ENCODE results near the gene WDR37. TPM values are rescaled to one million over a fixed set of nuclear protein-coding genes. Genes with fewer than 3 reads are reported as not detected.

Gene WDR37
- total RNA-seq, 2 donors from 2014 or later = 11.9 to 22.8 TPM

DNA sequence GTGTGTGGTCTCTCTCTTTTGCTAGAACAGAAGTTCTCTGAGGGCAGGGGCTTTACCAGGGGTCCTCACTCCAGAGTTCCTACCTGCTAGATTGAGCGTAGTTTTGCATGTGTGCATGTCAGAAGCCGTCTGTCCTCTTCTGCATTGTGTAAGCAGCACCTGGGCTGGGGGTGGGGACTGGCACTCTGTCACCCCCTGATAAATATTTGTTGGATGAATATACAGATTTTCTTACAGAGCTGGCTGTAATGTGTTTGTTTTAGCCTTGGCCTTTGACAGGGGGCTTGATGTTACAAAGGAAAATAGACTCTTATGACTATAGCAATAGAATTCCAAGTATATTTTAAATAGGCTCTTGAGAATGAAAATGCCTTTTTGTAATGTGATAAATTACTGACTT, 46.6 kb downstream of the WDR37 start:
- no peak overlapping the region for H3K27ac ChIP-seq
- 74% methylated on average over 2 of the region's 2 CpGs for WGBS
- TF ChIP-seq POLR2A (IDR thresholded peaks at IDR 0.05) = no peak
- TF ChIP-seq, protein P1, sequence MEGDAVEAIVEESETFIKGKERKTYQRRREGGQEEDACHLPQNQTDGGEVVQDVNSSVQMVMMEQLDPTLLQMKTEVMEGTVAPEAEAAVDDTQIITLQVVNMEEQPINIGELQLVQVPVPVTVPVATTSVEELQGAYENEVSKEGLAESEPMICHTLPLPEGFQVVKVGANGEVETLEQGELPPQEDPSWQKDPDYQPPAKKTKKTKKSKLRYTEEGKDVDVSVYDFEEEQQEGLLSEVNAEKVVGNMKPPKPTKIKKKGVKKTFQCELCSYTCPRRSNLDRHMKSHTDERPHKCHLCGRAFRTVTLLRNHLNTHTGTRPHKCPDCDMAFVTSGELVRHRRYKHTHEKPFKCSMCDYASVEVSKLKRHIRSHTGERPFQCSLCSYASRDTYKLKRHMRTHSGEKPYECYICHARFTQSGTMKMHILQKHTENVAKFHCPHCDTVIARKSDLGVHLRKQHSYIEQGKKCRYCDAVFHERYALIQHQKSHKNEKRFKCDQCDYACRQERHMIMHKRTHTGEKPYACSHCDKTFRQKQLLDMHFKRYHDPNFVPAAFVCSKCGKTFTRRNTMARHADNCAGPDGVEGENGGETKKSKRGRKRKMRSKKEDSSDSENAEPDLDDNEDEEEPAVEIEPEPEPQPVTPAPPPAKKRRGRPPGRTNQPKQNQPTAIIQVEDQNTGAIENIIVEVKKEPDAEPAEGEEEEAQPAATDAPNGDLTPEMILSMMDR (IDR thresholded peaks at IDR 0.05) = no peak
- no peak for TF ChIP-seq POLR2AphosphoS5 (IDR thresholded peaks at IDR 0.05)
- DNase-seq (ENCODE audit: low spot score) = no peak
- H3K27me3 ChIP-seq (replicated peaks; ENCODE audit: insufficient read depth) = no peaks in the 10 kb centered on the region
- H3K36me3 ChIP-seq = no peaks in the 10 kb centered on the region
- H3K4me1 ChIP-seq (replicated peaks) = no peaks in the 10 kb centered on the region
- H3K9me3 ChIP-seq = no peaks in the 10 kb centered on the region
- intact Hi-C loops (cut with DNase I) = no loop called here
- no peak overlapping the region for H3K4me3 ChIP-seq

DNA sequence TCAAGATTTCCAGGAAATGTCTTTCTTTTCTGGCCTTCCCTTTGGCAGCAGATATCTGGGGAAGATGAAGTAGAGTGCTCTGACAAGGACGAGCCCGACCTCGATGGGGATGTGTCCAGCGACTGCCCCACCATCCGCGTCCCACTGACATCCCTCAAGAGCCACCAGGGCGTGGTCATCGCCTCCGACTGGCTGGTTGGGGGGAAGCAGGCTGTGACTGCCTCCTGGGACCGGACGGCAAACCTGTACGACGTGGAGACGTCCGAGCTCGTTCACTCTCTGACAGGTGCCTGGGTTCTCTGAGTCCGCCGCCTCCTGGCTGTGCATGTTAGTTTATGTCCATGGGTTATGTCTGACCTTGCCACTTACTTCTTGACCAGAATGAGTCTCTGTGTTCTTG, 47.4 kb downstream of the WDR37 start:
- TF ChIP-seq POLR2A (IDR thresholded peaks at IDR 0.05) (no peak), POLR2AphosphoS5 (IDR thresholded peaks at IDR 0.05) (no peak)
- TF ChIP-seq, protein P1 (IDR thresholded peaks at IDR 0.05) = no peak
- intact Hi-C loops (cut with DNase I) = no loop called here
- WGBS = 95% methylated on average over 18 of the region's 18 CpGs
- Histone ChIP-seq H3K4me1 (replicated peaks) (no peaks in the 10 kb centered on the region), H3K4me3 (no peak overlapping the region), H3K36me3 (no peaks in the 10 kb centered on the region), H3K27me3 (replicated peaks; ENCODE audit: insufficient read depth) (no peaks in the 10 kb centered on the region), H3K9me3 (no peaks in the 10 kb centered on the region), H3K27ac (no peak overlapping the region)
- DNase-seq (ENCODE audit: low spot score) = no peak

DNA sequence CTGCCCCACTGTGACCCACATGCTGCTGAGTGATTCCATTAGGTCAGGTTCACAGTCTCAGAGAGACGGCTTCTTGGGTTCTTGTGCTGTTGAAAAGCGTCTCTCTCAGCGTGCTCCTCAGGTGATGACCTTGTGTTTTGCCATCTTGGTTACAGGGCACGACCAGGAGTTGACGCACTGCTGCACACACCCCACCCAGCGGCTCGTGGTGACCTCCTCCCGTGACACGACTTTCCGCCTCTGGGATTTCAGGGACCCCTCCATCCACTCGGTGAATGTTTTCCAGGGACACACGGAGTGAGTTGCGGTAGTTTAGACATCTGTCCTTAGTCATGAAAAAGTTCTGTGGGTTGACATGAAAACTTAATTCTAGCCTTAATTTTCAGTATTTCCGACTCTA, 48.8 kb downstream of the WDR37 start:
- TF ChIP-seq POLR2A (IDR thresholded peaks at IDR 0.05) (no peak), POLR2AphosphoS5 (IDR thresholded peaks at IDR 0.05) (no peak)
- TF ChIP-seq, protein P1 (IDR thresholded peaks at IDR 0.05) = no peak
- Histone ChIP-seq H3K27ac (no peak overlapping the region), H3K9me3 (no peaks in the 10 kb centered on the region), H3K27me3 (replicated peaks; ENCODE audit: insufficient read depth) (no peaks in the 10 kb centered on the region), H3K4me3 (no peak overlapping the region), H3K36me3 (no peaks in the 10 kb centered on the region), H3K4me1 (replicated peaks) (no peaks in the 10 kb centered on the region)
- DNase-seq (ENCODE audit: low spot score) = no peak
- 96% methylated on average over 14 of the region's 14 CpGs for WGBS
- intact Hi-C loops (cut with DNase I) = no loop called here

DNA sequence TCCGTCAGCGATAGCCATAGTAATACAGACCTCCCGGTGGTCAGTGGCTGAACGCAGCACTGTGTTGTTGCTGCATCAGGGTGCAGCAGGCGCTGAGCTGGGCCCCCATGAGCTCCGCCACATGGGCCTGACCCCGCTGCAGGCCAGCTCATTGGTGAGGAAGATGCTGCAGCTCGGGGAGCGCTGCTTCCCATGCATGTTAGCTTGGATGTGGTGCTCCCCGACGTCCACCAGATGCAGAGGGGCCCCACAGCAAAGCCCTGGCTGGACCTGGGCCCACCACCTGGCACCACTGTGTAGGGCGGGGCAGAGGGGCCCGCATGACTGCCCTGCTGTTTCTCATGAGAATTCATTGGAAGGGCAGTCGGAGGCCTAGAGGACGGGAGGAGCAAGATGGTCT, 50.8 kb downstream of the WDR37 start:
- TF ChIP-seq POLR2AphosphoS5 (IDR thresholded peaks at IDR 0.05) (no peak), POLR2A (IDR thresholded peaks at IDR 0.05) (no peak)
- TF ChIP-seq, protein P1 (IDR thresholded peaks at IDR 0.05) = no peak
- no peaks in the 10 kb centered on the region for H3K9me3 ChIP-seq
- H3K4me1 ChIP-seq (replicated peaks) = no peaks in the 10 kb centered on the region
- DNase-seq (ENCODE audit: low spot score) = no peak
- no peaks in the 10 kb centered on the region for H3K36me3 ChIP-seq
- H3K27ac ChIP-seq = no peak overlapping the region
- 88% methylated on average over 9 of the region's 15 CpGs for WGBS
- no peak overlapping the region for H3K4me3 ChIP-seq
- no peaks in the 10 kb centered on the region for H3K27me3 ChIP-seq (replicated peaks; ENCODE audit: insufficient read depth)
- intact Hi-C loops (cut with DNase I) = no loop called here

DNA sequence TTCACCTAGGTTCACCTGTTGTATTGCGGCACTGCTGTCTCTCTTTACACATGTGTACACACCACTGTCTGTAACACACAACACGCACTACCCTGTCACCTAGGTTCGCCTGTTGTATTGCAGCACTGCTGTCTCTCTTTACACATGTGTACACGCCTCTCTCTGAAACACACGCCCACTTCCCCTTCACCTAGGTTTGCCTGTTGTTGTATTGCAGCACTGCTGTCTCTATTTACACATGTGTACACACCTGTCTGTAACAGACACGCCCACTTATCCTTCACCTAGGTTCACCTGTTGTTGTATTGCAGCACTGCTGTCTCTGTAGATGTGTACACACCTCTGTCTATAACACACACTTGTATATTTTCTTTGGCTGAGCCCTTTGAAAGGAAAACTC, 51.5 kb downstream of the WDR37 start:
- Histone ChIP-seq H3K27me3 (replicated peaks; ENCODE audit: insufficient read depth) (no peaks in the 10 kb centered on the region), H3K36me3 (no peaks in the 10 kb centered on the region), H3K9me3 (no peaks in the 10 kb centered on the region), H3K27ac (no peak overlapping the region), H3K4me1 (replicated peaks) (no peaks in the 10 kb centered on the region), H3K4me3 (no peak overlapping the region)
- WGBS = 82% methylated on average over 6 of the region's 6 CpGs
- TF ChIP-seq POLR2A (IDR thresholded peaks at IDR 0.05) = no peak
- no peak for TF ChIP-seq POLR2AphosphoS5 (IDR thresholded peaks at IDR 0.05)
- TF ChIP-seq, protein P1 (IDR thresholded peaks at IDR 0.05) = no peak
- no peak for DNase-seq (ENCODE audit: low spot score)
- intact Hi-C loops (cut with DNase I) = no loop called here

Measured in prostate gland (tissue), 2 donors.